ENCODE results near the gene SLITRK5. TPM values are rescaled to one million over a fixed set of nuclear protein-coding genes. Genes with fewer than 3 reads are reported as not detected.
A peak's percentile ranks its signal among the peaks of the same experiment; 100 is the strongest.

The SLITRK5 gene
- total and polyA plus RNA-seq, 8 donors = under 0.01 to 3.3 (median under 0.01) TPM; not detected in 3

GRCh38 chr13:87674247-87674738 lies 3.1 kb downstream of the SLITRK5 start:
- intact Hi-C loops (cut with DNase I; ENCODE audit: low total_unique reads) = no loop called here
- no peak overlapping the region for H3K27ac ChIP-seq
- H3K36me3 ChIP-seq = no peaks in the 10 kb centered on the region
- DNase-seq = peak in 1 of 2 donors; percentile 26
- peak overlapping the region; percentile 25 to 66 (median 58) for H3K4me3 ChIP-seq
- peaks cover 0 to 7% (median 0%) of the 10 kb centered on the region in 4 donors for H3K9me3 ChIP-seq
- WGBS, 5 donors = 4 to 11% (median 7%) methylated on average over 27 of the region's 27 CpGs
- TF ChIP-seq POLR2AphosphoS5 (IDR thresholded peaks at IDR 0.05) = no peak
- TF ChIP-seq CTCF (IDR thresholded peaks at IDR 0.05) = no peak
- TF ChIP-seq POLR2A (IDR thresholded peaks at IDR 0.05) = no peak
- no peak for TF ChIP-seq EP300 (IDR thresholded peaks at IDR 0.05)
- peaks cover 33 to 60% (median 47%) of the 10 kb centered on the region in 4 donors for H3K4me1 ChIP-seq
- H3K27me3 ChIP-seq = peaks cover 0 to 89% (median 74%) of the 10 kb centered on the region in 3 donors

GRCh38 chr13:87675851-87676250 lies 4.7 kb downstream of the SLITRK5 start:
- H3K27ac ChIP-seq = no peak overlapping the region
- TF ChIP-seq CTCF (IDR thresholded peaks at IDR 0.05) = no peak
- TF ChIP-seq EP300 (IDR thresholded peaks at IDR 0.05) = no peak
- TF ChIP-seq POLR2A (IDR thresholded peaks at IDR 0.05) = no peak
- TF ChIP-seq POLR2AphosphoS5 (IDR thresholded peaks at IDR 0.05) = no peak
- H3K27me3 ChIP-seq = peaks cover 0 to 79% (median 71%) of the 10 kb centered on the region in 3 donors
- 70 to 89% (median 86%) methylated on average over 10 of the region's 10 CpGs for WGBS, 5 donors
- intact Hi-C loops (cut with DNase I; ENCODE audit: low total_unique reads) = no loop called here
- H3K4me1 ChIP-seq = peaks cover 33 to 56% (median 43%) of the 10 kb centered on the region in 4 donors
- no peak for DNase-seq
- H3K9me3 ChIP-seq = peaks cover 0 to 7% (median 0%) of the 10 kb centered on the region in 4 donors
- H3K36me3 ChIP-seq = no peaks in the 10 kb centered on the region
- no peak overlapping the region for H3K4me3 ChIP-seq

- Histone ChIP-seq H3K27me3 (peaks cover 0 to 73% (median 65%) of the 10 kb centered on the region in 3 donors), H3K4me1 (peaks cover 31 to 50% (median 37%) of the 10 kb centered on the region in 4 donors), H3K4me3 (no peak overlapping the region), H3K9me3 (peaks cover 0 to 7% (median 0%) of the 10 kb centered on the region in 4 donors), H3K36me3 (no peaks in the 10 kb centered on the region), H3K27ac (no peak overlapping the region)
- WGBS, 5 donors = 69 to 89% (median 82%) methylated on average over 28 to 33 of the region's 33 CpGs
- DNase-seq = no peak
- intact Hi-C loops (cut with DNase I; ENCODE audit: low total_unique reads) = no loop called here
- TF ChIP-seq EP300 (IDR thresholded peaks at IDR 0.05) = no peak
- no peak for TF ChIP-seq POLR2AphosphoS5 (IDR thresholded peaks at IDR 0.05)
- no peak for TF ChIP-seq POLR2A (IDR thresholded peaks at IDR 0.05)
- no peak for TF ChIP-seq CTCF (IDR thresholded peaks at IDR 0.05)
Measured at GRCh38 chr13:87676254-87677042, 5.3 kb downstream of the SLITRK5 start.

DNA sequence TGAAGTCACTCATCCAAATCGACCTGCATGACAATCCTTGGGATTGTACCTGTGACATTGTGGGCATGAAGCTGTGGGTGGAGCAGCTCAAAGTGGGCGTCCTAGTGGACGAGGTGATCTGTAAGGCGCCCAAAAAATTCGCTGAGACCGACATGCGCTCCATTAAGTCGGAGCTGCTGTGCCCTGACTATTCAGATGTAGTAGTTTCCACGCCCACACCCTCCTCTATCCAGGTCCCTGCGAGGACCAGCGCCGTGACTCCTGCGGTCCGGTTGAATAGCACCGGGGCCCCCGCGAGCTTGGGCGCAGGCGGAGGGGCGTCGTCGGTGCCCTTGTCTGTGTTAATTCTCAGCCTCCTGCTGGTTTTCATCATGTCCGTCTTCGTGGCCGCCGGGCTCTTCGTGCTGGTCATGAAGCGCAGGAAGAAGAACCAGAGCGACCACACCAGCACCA lies 5.9 kb downstream of the SLITRK5 start:
- DNase-seq = no peak
- Histone ChIP-seq H3K27me3 (peaks cover 0 to 67% (median 59%) of the 10 kb centered on the region in 3 donors), H3K9me3 (peaks cover 0 to 7% (median 0%) of the 10 kb centered on the region in 4 donors), H3K27ac (no peak overlapping the region), H3K36me3 (no peaks in the 10 kb centered on the region), H3K4me1 (peaks cover 24 to 44% (median 31%) of the 10 kb centered on the region in 4 donors), H3K4me3 (peak overlapping the region; percentile 39 to 62 (median 50))
- TF ChIP-seq EP300 (IDR thresholded peaks at IDR 0.05) = no peak
- no peak for TF ChIP-seq POLR2AphosphoS5 (IDR thresholded peaks at IDR 0.05)
- TF ChIP-seq POLR2A (IDR thresholded peaks at IDR 0.05) = no peak
- TF ChIP-seq CTCF (IDR thresholded peaks at IDR 0.05) = no peak
- WGBS, 5 donors = 33 to 67% (median 60%) methylated on average over 18 to 29 of the region's 29 CpGs
- intact Hi-C loops (cut with DNase I; ENCODE audit: low total_unique reads) = no loop called here
